ENCODE data around the gene COPS6.
A peak's percentile ranks its signal among the peaks of the same experiment; 100 is the strongest.

Gene COPS6

GRCh38 chr7:100069991-100070390, 18.8 kb upstream of the COPS6 start:
- Mint-ChIP-seq H3K4me1 (ENCODE audit: low read depth) (no peaks in the 10 kb centered on the region), H3K9me3 (peaks cover 30% of the 10 kb centered on the region), H3K27ac (no peak overlapping the region), H3K27me3 (ENCODE audit: low read depth) (no peaks in the 10 kb centered on the region), H3K36me3 (ENCODE audit: low read depth) (peaks cover 65% of the 10 kb centered on the region), H3K4me3 (no peak overlapping the region)

- peaks cover 30% of the 10 kb centered on the region for H3K9me3 Mint-ChIP-seq
- H3K36me3 Mint-ChIP-seq (ENCODE audit: low read depth): peaks cover 75% of the 10 kb centered on the region
- H3K27ac Mint-ChIP-seq: no peak overlapping the region
- no peaks in the 10 kb centered on the region for H3K27me3 Mint-ChIP-seq (ENCODE audit: low read depth)
- no peak overlapping the region for H3K4me3 Mint-ChIP-seq
- H3K4me1 Mint-ChIP-seq (ENCODE audit: low read depth): no peaks in the 10 kb centered on the region
Observed at GRCh38 chr7:100071018-100071723, 17.6 kb upstream of the COPS6 start.

DNA sequence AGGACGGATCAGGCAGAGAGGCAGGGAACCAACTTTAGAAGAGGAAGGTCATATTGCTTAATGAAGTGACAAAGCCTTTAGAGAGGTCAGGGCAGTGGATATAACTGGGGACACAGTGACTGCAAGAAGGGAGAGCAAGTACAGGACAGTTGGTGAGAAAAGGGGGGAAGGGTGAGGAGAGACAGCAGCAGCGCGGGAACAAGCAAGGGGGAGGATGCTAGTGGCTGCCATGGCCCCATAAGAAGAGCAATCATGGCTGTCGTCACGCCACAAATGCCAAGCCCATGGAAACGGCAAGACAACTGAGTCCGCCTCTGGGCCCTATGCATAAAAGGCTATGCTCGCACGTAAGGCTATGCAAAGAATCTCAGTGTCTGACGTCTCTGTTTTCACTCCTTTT, 16.3 kb upstream of the COPS6 start:
- Mint-ChIP-seq H3K27me3 (ENCODE audit: low read depth) (no peaks in the 10 kb centered on the region), H3K4me1 (ENCODE audit: low read depth) (no peaks in the 10 kb centered on the region), H3K27ac (no peak overlapping the region), H3K4me3 (no peak overlapping the region), H3K36me3 (ENCODE audit: low read depth) (peaks cover 77% of the 10 kb centered on the region), H3K9me3 (peaks cover 30% of the 10 kb centered on the region)

GRCh38 chr7:100074841-100075240, 13.9 kb upstream of the COPS6 start:
- Mint-ChIP-seq H3K4me1 (ENCODE audit: low read depth) (peaks cover 3% of the 10 kb centered on the region), H3K36me3 (ENCODE audit: low read depth) (peaks cover 71% of the 10 kb centered on the region), H3K9me3 (peaks cover 30% of the 10 kb centered on the region), H3K27me3 (ENCODE audit: low read depth) (no peaks in the 10 kb centered on the region), H3K4me3 (no peak overlapping the region), H3K27ac (no peak overlapping the region)

GRCh38 chr7:100075418-100075817, 13.4 kb upstream of the COPS6 start:
- no peaks in the 10 kb centered on the region for H3K27me3 Mint-ChIP-seq (ENCODE audit: low read depth)
- peaks cover 6% of the 10 kb centered on the region for H3K4me1 Mint-ChIP-seq (ENCODE audit: low read depth)
- H3K27ac Mint-ChIP-seq: no peak overlapping the region
- H3K36me3 Mint-ChIP-seq (ENCODE audit: low read depth): peaks cover 68% of the 10 kb centered on the region
- no peak overlapping the region for H3K4me3 Mint-ChIP-seq
- H3K9me3 Mint-ChIP-seq: peaks cover 30% of the 10 kb centered on the region

DNA sequence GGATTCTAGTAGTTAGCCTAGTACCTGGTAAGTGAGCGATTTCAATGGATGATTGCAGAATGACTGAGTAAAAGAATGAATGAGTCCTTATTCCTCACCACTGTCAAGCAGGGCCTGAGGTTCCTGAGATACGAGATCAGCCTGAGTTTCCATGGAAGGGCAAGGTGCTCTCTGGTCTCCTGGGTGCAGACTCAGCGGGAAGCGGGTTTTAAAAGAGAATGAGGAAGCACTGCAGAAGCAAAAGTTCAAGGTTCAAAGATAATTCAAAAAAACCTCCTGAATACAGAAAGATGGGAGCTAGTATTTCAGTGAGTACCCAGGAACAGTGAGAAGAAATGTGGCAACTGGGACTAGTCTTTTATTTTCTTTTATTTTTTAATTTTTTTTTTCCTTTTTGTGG, 11.6 kb upstream of the COPS6 start:
- H3K36me3 Mint-ChIP-seq (ENCODE audit: low read depth): peaks cover 53% of the 10 kb centered on the region
- H3K9me3 Mint-ChIP-seq: peaks cover 13% of the 10 kb centered on the region
- H3K27ac Mint-ChIP-seq: no peak overlapping the region
- no peaks in the 10 kb centered on the region for H3K27me3 Mint-ChIP-seq (ENCODE audit: low read depth)
- H3K4me3 Mint-ChIP-seq: no peak overlapping the region
- H3K4me1 Mint-ChIP-seq (ENCODE audit: low read depth): peaks cover 14% of the 10 kb centered on the region

DNA sequence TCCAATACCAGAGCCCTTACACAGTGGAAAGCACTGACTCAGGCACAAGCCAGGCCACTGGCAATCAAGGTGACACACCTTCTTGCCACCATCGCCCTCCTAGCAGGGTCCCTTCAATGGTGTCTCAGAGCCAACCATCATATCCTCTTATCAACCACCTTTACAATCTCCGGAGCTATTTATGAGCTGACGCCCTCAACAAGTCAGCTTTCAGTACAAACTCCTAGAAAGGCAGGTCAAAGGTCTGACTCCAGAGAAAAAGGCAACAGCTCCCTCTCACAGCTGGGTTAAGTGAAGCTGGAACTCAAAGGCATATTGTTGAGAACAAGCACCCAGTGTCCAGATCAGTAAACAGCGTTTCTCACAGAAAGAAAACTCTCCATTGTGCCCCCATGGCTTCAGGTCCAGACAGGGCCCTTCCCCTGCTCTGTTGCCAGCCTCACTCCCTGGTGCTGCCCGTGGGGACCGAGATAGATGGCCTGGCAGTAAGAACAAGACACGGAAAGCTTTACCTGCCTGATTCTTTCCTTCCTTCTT, 9.7 kb upstream of the COPS6 start:
- H3K4me1 Mint-ChIP-seq (ENCODE audit: low read depth): peaks cover 22% of the 10 kb centered on the region
- H3K9me3 Mint-ChIP-seq: no peaks in the 10 kb centered on the region
- H3K27me3 Mint-ChIP-seq (ENCODE audit: low read depth): peaks cover 4% of the 10 kb centered on the region
- H3K36me3 Mint-ChIP-seq (ENCODE audit: low read depth): peaks cover 37% of the 10 kb centered on the region
- no peak overlapping the region for H3K4me3 Mint-ChIP-seq
- no peak overlapping the region for H3K27ac Mint-ChIP-seq

DNA sequence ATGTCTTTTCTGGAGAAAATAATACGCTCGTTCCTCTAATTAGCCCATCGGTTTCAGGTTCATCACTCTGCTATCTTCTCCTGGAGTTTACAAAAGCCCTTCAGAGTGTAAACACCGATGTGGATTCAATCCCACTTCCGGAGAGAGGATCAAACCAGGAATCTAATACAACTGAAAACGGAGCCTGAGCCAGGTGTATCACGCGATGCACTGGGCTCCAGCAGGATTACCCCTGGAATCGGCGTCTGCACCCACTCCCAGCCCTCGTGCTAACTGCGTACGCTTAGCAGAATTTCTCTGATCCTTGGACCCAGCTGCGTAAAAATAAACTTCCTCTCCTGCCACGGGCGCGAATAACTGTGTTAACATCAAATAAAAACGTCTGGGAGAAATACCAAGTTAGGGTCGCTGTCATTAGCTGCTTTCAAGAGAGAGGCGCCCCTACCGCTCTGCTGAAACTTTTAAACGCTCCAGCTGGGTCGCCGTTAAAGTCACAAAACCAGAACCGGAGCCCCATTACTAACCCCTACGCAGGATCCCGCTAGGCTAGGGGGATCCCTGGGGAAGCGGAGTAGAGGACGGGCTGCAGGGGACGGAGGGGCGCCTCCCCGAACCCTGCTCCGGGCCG, 7.7 kb upstream of the COPS6 start:
- H3K4me3 Mint-ChIP-seq: peak overlapping the region; percentile 90
- peaks cover 22% of the 10 kb centered on the region for H3K4me1 Mint-ChIP-seq (ENCODE audit: low read depth)
- peaks cover 18% of the 10 kb centered on the region for H3K36me3 Mint-ChIP-seq (ENCODE audit: low read depth)
- peaks cover 10% of the 10 kb centered on the region for H3K27me3 Mint-ChIP-seq (ENCODE audit: low read depth)
- no peaks in the 10 kb centered on the region for H3K9me3 Mint-ChIP-seq
- H3K27ac Mint-ChIP-seq: peak overlapping the region; percentile 85

- H3K27ac Mint-ChIP-seq: peak within 1 kb of the TSS; percentile 85
- H3K36me3 Mint-ChIP-seq (ENCODE audit: low read depth): peaks cover 14% of the 10 kb centered on the region
- peaks cover 22% of the 10 kb centered on the region for H3K4me1 Mint-ChIP-seq (ENCODE audit: low read depth)
- H3K9me3 Mint-ChIP-seq: no peaks in the 10 kb centered on the region
- H3K27me3 Mint-ChIP-seq (ENCODE audit: low read depth): peaks cover 10% of the 10 kb centered on the region
- peak within 1 kb of the TSS; percentile 90 for H3K4me3 Mint-ChIP-seq
Observed at GRCh38 chr7:100081535-100082102, 7.2 kb upstream of the COPS6 start, which contains the start of gene ZNF3. Gene ZNF3, minus strand, starts transcription at chr7:100081723. Its CDS starts 4,366 bp downstream, at chr7:100077357.

- Mint-ChIP-seq H3K4me3 (peak overlapping the region; percentile 90), H3K4me1 (ENCODE audit: low read depth) (peaks cover 22% of the 10 kb centered on the region), H3K36me3 (ENCODE audit: low read depth) (peaks cover 8% of the 10 kb centered on the region), H3K27ac (peak overlapping the region; percentile 81), H3K27me3 (ENCODE audit: low read depth) (peaks cover 10% of the 10 kb centered on the region), H3K9me3 (no peaks in the 10 kb centered on the region)
Observed at GRCh38 chr7:100082978-100083377, 5.8 kb upstream of the COPS6 start.

DNA sequence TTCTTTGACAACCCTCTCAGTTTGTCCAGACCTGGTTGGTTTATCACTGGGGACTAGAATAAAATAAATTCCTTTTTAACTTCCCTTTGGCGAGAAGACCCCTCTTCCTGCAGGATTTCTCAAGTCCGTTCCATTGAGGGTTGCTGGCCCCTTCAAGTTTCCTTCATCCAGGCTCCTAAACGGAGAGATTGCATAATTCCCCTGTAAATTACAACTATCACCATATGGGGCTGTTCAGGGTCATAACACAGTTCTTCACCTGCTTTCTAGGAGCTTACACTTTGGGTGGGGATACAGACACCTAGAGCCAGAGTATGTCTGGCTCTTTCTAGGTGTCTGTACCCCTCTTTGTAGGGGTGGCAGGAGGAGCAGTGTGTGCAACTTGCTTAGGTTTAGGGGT, 3.3 kb upstream of the COPS6 start:
- H3K27me3 Mint-ChIP-seq (ENCODE audit: low read depth): peaks cover 10% of the 10 kb centered on the region
- peaks cover 26% of the 10 kb centered on the region for H3K4me1 Mint-ChIP-seq (ENCODE audit: low read depth)
- no peak overlapping the region for H3K4me3 Mint-ChIP-seq
- H3K36me3 Mint-ChIP-seq (ENCODE audit: low read depth): peaks cover 6% of the 10 kb centered on the region
- H3K27ac Mint-ChIP-seq: no peak overlapping the region
- H3K9me3 Mint-ChIP-seq: no peaks in the 10 kb centered on the region

GRCh38 chr7:100087055-100087750, 1.6 kb upstream of the COPS6 start:
- peaks cover 10% of the 10 kb centered on the region for H3K27me3 Mint-ChIP-seq (ENCODE audit: low read depth)
- H3K4me1 Mint-ChIP-seq (ENCODE audit: low read depth): peaks cover 21% of the 10 kb centered on the region
- H3K36me3 Mint-ChIP-seq (ENCODE audit: low read depth): peaks cover 17% of the 10 kb centered on the region
- H3K4me3 Mint-ChIP-seq: peak overlapping the region; percentile 42
- no peak overlapping the region for H3K27ac Mint-ChIP-seq
- no peaks in the 10 kb centered on the region for H3K9me3 Mint-ChIP-seq

- Mint-ChIP-seq H3K9me3 (no peaks in the 10 kb centered on the region), H3K27me3 (ENCODE audit: low read depth) (peaks cover 6% of the 10 kb centered on the region), H3K4me1 (ENCODE audit: low read depth) (peaks cover 14% of the 10 kb centered on the region), H3K36me3 (ENCODE audit: low read depth) (peaks cover 26% of the 10 kb centered on the region), H3K27ac (peak overlapping the region; percentile 92), H3K4me3 (peak overlapping the region; percentile 89)
Observed at GRCh38 chr7:100088095-100088620, 611 bp upstream of the COPS6 start.

DNA sequence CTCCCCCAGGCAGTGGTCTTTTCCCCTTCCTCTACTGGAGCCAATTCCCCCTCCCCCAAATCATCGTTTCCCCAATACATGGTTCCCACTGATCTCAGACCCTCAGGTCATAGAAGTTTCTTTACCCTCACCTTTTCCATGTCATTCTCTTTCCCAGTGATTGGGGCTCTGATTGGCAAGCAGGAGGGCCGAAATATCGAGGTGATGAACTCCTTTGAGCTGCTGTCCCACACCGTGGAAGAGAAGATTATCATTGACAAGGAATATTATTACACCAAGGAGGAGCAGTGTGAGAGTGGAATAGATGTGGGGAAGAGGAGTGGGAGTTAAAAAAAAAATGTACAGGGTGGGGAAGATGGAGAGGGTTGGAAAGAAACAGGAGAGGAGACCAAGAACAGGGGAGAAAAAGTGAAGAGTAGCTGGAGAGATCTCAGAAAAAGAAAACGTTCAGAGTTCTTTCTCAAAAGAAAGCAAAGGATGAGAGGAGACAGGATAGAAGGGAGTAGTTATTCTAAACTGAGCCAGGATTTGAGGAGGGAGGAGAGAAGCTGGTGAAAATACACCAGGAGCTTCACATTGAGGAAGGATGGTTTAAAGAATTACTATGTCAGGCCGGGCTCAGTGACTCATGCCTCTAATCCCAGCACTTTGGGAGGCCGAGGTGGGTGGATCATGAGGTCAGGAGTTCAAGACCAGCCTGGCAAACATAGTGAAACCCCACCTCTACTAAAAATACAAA, 858 bp downstream of the COPS6 start:
- peak overlapping the region; percentile 89 for H3K4me3 Mint-ChIP-seq
- H3K27ac Mint-ChIP-seq: peak overlapping the region; percentile 92
- H3K36me3 Mint-ChIP-seq (ENCODE audit: low read depth): peaks cover 35% of the 10 kb centered on the region
- H3K27me3 Mint-ChIP-seq (ENCODE audit: low read depth): peaks cover 5% of the 10 kb centered on the region
- peaks cover 14% of the 10 kb centered on the region for H3K4me1 Mint-ChIP-seq (ENCODE audit: low read depth)
- no peaks in the 10 kb centered on the region for H3K9me3 Mint-ChIP-seq
